ENCODE data around the gene HYI. TPM values are rescaled to one million over a fixed set of nuclear protein-coding genes. Genes with fewer than 3 reads are reported as not detected.

The HYI gene
- polyA plus RNA-seq, 1 of the 3 experiments (the other 2 are of a cell fraction) = 11.1 TPM

DNA sequence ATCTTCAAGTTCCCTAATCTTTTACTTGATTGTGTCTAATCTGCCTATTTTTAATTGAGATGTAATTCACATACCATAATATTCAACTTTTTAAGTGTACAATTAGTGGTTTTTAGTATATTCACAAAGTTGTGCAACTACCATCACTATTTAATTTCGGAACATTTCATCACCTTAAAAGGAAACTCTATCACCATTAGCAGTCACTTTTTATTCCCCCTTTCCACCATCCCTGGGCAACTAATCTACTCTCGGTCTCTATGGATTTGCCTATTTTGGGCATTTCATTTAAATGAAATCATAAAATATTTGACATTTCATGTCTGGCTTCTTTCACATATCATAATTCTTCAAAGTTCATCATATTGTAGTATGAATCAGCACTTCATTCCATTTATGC, 30.6 kb upstream of the HYI start:
- WGBS (ENCODE audit: low lambda C conversion rate) = 99% methylated on average over 2 of the region's 2 CpGs
- no peak for TF ChIP-seq FOXM1 (IDR thresholded peaks at IDR 0.05; ENCODE audit: low read depth)
- no peaks in the 10 kb centered on the region; a peak in 1 of 4 replicates for H3K4me1 ChIP-seq (ENCODE audit: control insufficient read depth in 1 of 2, insufficient read depth in 2 of 2, low read depth in 1 of 2, low read length in 1 of 2)
- H3K27ac ChIP-seq (ENCODE audit: low read depth in 2 of 2, low read length in 1 of 2) = no peak overlapping the region
- CTCF ChIA-PET = no interaction called here
- no peak overlapping the region for H3K9ac ChIP-seq
- no peaks in the 10 kb centered on the region for H3K79me2 ChIP-seq (ENCODE audit: insufficient read depth)
- H4K20me1 ChIP-seq (ENCODE audit: insufficient read depth) = no peaks in the 10 kb centered on the region
- H3F3A ChIP-seq (replicated peaks; ENCODE audit: insufficient read depth) = no peaks in the 10 kb centered on the region
- DNase-seq = no peak
- H3K36me3 ChIP-seq (replicated peaks in 1 of 2; ENCODE audit: control insufficient read depth in 1 of 2, insufficient read depth in 2 of 2, low read length in 1 of 2) = no peaks in the 10 kb centered on the region
- H3K27me3 ChIP-seq (ENCODE audit: insufficient read depth) = no peaks in the 10 kb centered on the region
- no peaks in the 10 kb centered on the region for H3K9me3 ChIP-seq
- H2AFZ ChIP-seq (ENCODE audit: low read depth) = no peak overlapping the region
- H3K4me3 ChIP-seq (ENCODE audit: low read depth in 2 of 2, low read length in 1 of 2) = no peak overlapping the region
- H3K9me2 ChIP-seq = no peaks in the 10 kb centered on the region
- POLR2A ChIA-PET = interaction anchor here (0.6 kb wide), 1 partner anchor 111 kb away, joined by 5 read pairs; no protein-coding TSS in a partner anchor
- H3K4me2 ChIP-seq = no peak overlapping the region

DNA sequence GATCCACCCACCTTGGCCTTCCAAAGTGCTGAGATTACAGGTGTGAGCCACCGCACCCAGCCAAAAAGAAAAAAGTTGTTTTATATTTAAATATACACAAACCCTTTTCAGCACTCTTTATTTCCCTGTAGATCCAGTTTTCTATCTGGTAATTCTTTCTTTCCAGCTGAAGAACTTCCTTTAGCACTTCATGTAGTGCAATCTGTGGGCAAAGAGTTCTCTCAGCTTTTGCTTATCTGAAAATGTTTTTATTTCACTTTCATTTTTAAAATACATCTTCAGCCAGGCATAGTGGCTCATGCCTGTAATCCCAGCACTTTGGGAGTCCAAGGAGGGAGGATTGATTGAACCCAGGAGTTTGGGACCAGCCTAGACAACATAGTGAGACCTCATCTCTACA, 28.5 kb upstream of the HYI start:
- no peak overlapping the region for H3K27ac ChIP-seq (ENCODE audit: low read depth in 2 of 2, low read length in 1 of 2)
- no peaks in the 10 kb centered on the region for H3K36me3 ChIP-seq (replicated peaks in 1 of 2; ENCODE audit: control insufficient read depth in 1 of 2, insufficient read depth in 2 of 2, low read length in 1 of 2)
- peaks cover 4% of the 10 kb centered on the region for H3F3A ChIP-seq (replicated peaks; ENCODE audit: insufficient read depth)
- WGBS (ENCODE audit: low lambda C conversion rate) = 89% methylated on average over 1 of the region's 1 CpG
- H3K4me2 ChIP-seq = no peak overlapping the region
- H3K4me3 ChIP-seq (ENCODE audit: low read depth in 2 of 2, low read length in 1 of 2) = no peak overlapping the region
- ChIA-PET POLR2A (no interaction called here), CTCF (interaction anchor here (0.9 kb wide), 1 partner anchor 106 kb away, joined by 3 read pairs; no protein-coding TSS in a partner anchor)
- H3K9ac ChIP-seq = no peak overlapping the region
- H3K9me2 ChIP-seq = no peaks in the 10 kb centered on the region
- TF ChIP-seq RXRA (IDR thresholded peaks at IDR 0.05; ENCODE audit: borderline replicate concordance, low read depth) (no peak), MAX (IDR thresholded peaks at IDR 0.05; ENCODE audit: low read depth) (no peak), MXI1 (IDR thresholded peaks at IDR 0.05; ENCODE audit: low read depth, low read length) (no peak), RAD21 (IDR thresholded peaks at IDR 0.05; ENCODE audit: low read length) (no peak), MEF2A (IDR thresholded peaks at IDR 0.05; ENCODE audit: borderline replicate concordance, low read depth) (no peak), CTCF (IDR thresholded peaks at IDR 0.05) (no peak), YY1 (IDR thresholded peaks at IDR 0.05; ENCODE audit: low read depth) (no peak), FOSL2 (IDR thresholded peaks at IDR 0.05; ENCODE audit: borderline replicate concordance, low read depth) (no peak), SIN3A (IDR thresholded peaks at IDR 0.05; ENCODE audit: borderline replicate concordance, low read depth, low read length) (no peak), FOXJ3 (CRISPR knock-in tag; IDR thresholded peaks at IDR 0.05) (no peak), FOXM1 (IDR thresholded peaks at IDR 0.05; ENCODE audit: low read depth) (no peak), GABPA (IDR thresholded peaks at IDR 0.05; ENCODE audit: low read depth) (no peak), NFIC (IDR thresholded peaks at IDR 0.05; ENCODE audit: borderline replicate concordance) (no peak), ELF1 (IDR thresholded peaks at IDR 0.05) (no peak), USF2 (IDR thresholded peaks at IDR 0.05; ENCODE audit: borderline replicate concordance, low read depth, low read length) (no peak), CHD2 (IDR thresholded peaks at IDR 0.05; ENCODE audit: low read length, partially characterized antibody) (no peak)
- TF ChIP-seq, protein P1, sequence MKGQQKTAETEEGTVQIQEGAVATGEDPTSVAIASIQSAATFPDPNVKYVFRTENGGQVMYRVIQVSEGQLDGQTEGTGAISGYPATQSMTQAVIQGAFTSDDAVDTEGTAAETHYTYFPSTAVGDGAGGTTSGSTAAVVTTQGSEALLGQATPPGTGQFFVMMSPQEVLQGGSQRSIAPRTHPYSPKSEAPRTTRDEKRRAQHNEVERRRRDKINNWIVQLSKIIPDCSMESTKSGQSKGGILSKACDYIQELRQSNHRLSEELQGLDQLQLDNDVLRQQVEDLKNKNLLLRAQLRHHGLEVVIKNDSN (IDR thresholded peaks at IDR 0.05; ENCODE audit: borderline replicate concordance, low read depth) = no peak
- TF ChIP-seq, protein P2, sequence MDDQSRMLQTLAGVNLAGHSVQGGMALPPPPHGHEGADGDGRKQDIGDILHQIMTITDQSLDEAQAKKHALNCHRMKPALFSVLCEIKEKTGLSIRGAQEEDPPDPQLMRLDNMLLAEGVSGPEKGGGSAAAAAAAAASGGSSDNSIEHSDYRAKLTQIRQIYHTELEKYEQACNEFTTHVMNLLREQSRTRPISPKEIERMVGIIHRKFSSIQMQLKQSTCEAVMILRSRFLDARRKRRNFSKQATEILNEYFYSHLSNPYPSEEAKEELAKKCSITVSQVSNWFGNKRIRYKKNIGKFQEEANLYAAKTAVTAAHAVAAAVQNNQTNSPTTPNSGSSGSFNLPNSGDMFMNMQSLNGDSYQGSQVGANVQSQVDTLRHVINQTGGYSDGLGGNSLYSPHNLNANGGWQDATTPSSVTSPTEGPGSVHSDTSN (IDR thresholded peaks at IDR 0.05) = no peak
- H3K79me2 ChIP-seq (ENCODE audit: insufficient read depth) = no peaks in the 10 kb centered on the region
- H3K27me3 ChIP-seq (ENCODE audit: insufficient read depth) = no peaks in the 10 kb centered on the region
- H3K4me1 ChIP-seq (ENCODE audit: control insufficient read depth in 1 of 2, insufficient read depth in 2 of 2, low read depth in 1 of 2, low read length in 1 of 2) = no peaks in the 10 kb centered on the region; a peak in 1 of 4 replicates
- no peaks in the 10 kb centered on the region for H4K20me1 ChIP-seq (ENCODE audit: insufficient read depth)
- DNase-seq = no peak
- H3K9me3 ChIP-seq = no peaks in the 10 kb centered on the region
- H2AFZ ChIP-seq (ENCODE audit: low read depth) = no peak overlapping the region

All from SK-N-SH (cell line).